ENCODE results near the gene SNRPF.
A peak's percentile ranks its signal among the peaks of the same experiment; 100 is the strongest.
"Not testable (repeated sequence)": the region's sequence is repeated elsewhere in the genome, so short reads cannot be mapped to it uniquely, and the experiment has no call there.

SNRPF gene

GRCh38 chr12:95858451-95859343, at the start of gene SNRPF:
SNRPF (plus strand) TSS chr12:95858952; CDS start chr12:95859074, 122 bp downstream.
- peak; percentile 98 for DNase-seq (ENCODE audit: low spot score)

GRCh38 chr12:95809000-95809680, 49.6 kb upstream of the SNRPF start:
- no peak for DNase-seq (ENCODE audit: low spot score)

- no peak for DNase-seq (ENCODE audit: low spot score)
Observed at GRCh38 chr12:95810411-95810810, 48.3 kb upstream of the SNRPF start.

- DNase-seq (ENCODE audit: low spot score), result not testable (repeated sequence)
Observed at GRCh38 chr12:95812155-95812554, 46.6 kb upstream of the SNRPF start.

- DNase-seq (ENCODE audit: low spot score), result no peak
Observed at GRCh38 chr12:95815632-95816212, 43.0 kb upstream of the SNRPF start.

GRCh38 chr12:95820096-95820703, 38.6 kb upstream of the SNRPF start:
- DNase-seq (ENCODE audit: low spot score), result peak; percentile 45

GRCh38 chr12:95829395-95829794, 29.4 kb upstream of the SNRPF start:
- no peak for DNase-seq (ENCODE audit: low spot score)

- no peak for DNase-seq (ENCODE audit: low spot score)
Observed at GRCh38 chr12:95830335-95831089, 28.2 kb upstream of the SNRPF start.

- DNase-seq (ENCODE audit: low spot score), result no peak
Observed at GRCh38 chr12:95834572-95834971, 24.2 kb upstream of the SNRPF start.

GRCh38 chr12:95836185-95836609, 22.6 kb upstream of the SNRPF start:
- DNase-seq (ENCODE audit: low spot score), result no peak

GRCh38 chr12:95836630-95837239, 22.0 kb upstream of the SNRPF start:
- no peak for DNase-seq (ENCODE audit: low spot score)

- DNase-seq (ENCODE audit: low spot score), result no peak
Observed at GRCh38 chr12:95837240-95838038, 21.3 kb upstream of the SNRPF start.

- no peak for DNase-seq (ENCODE audit: low spot score)
Observed at GRCh38 chr12:95838125-95838524, 20.6 kb upstream of the SNRPF start.

- DNase-seq (ENCODE audit: low spot score), result not testable (repeated sequence)
Observed at GRCh38 chr12:95842426-95842825, 16.3 kb upstream of the SNRPF start.

- peak; percentile 32 for DNase-seq (ENCODE audit: low spot score)
Observed at GRCh38 chr12:95848575-95849388, 10.0 kb upstream of the SNRPF start.

GRCh38 chr12:95851606-95852005, 7.1 kb upstream of the SNRPF start:
- DNase-seq (ENCODE audit: low spot score), result no peak

- DNase-seq (ENCODE audit: low spot score), result no peak
Observed at GRCh38 chr12:95852133-95852532, 6.6 kb upstream of the SNRPF start.

- no peak for DNase-seq (ENCODE audit: low spot score)
Observed at GRCh38 chr12:95857156-95857555, 1.6 kb upstream of the SNRPF start.

- DNase-seq (ENCODE audit: low spot score), result no peak
Observed at GRCh38 chr12:95857799-95858198, 953 bp upstream of the SNRPF start.

Data from HuH-7 (cell line).